CD14-positive monocyte (primary cell): ENCODE measurements around the gene OLFML1. TPM values are rescaled to one million over a fixed set of nuclear protein-coding genes. Genes with fewer than 3 reads are reported as not detected.

Experiments used
- DNase-seq, 3 donors: peaks; one replicate each; pipeline ENCODE4 v3.0.0-alpha.2; 2011 to 2022
- H2AFZ ChIP-seq: 2 replicates; pipeline ENCODE4 v1.6.0; 2012; ENCODE audit warnings: mild to moderate bottlenecking, low read depth, low read length, inconsistent platforms; ENCODE audit not compliant: insufficient read depth, poor library complexity, severe bottlenecking
- H3K27ac ChIP-seq, 2 donors: 1 replicate in 1 of 2; 2 replicates in 1 of 2; pipeline ENCODE4 v1.5.1; 2012 to 2013; ENCODE audit warnings: low read length in 2 of 2, control low read depth in 1 of 2, inconsistent platforms in 1 of 2, low read depth in 1 of 2, mild to moderate bottlenecking in 1 of 2
- H3K27me3 ChIP-seq, 2 donors: one replicate each; pipeline versions ENCODE4 v1.6.0 to v1.6.1; 2011 to 2013; ENCODE audit warnings: low read length in 2 of 2; ENCODE audit not compliant: control insufficient read depth in 2 of 2, insufficient read depth in 2 of 2
- H3K36me3 ChIP-seq, 2 donors: replicated peaks in 1 of 2; 1 replicate in 1 of 2; 2 replicates in 1 of 2; pipeline versions ENCODE4 v1.5.1 to v1.6.1; 2012 to 2013; ENCODE audit warnings: low read length in 2 of 2, control low read depth in 1 of 2, inconsistent platforms in 1 of 2, mild to moderate bottlenecking in 1 of 2; ENCODE audit not compliant: insufficient read depth in 2 of 2, control insufficient read depth in 1 of 2
- H3K4me1 ChIP-seq, 2 donors: 1 replicate in 1 of 2; 2 replicates in 1 of 2; pipeline versions ENCODE4 v1.5.1 to v1.6.1; 2012 to 2013; ENCODE audit warnings: low read length in 2 of 2, control low read depth in 1 of 2, inconsistent platforms in 1 of 2, mild to moderate bottlenecking in 1 of 2, moderate library complexity in 1 of 2; ENCODE audit not compliant: insufficient read depth in 2 of 2, control insufficient read depth in 1 of 2
- H3K4me2 ChIP-seq: replicated peaks from 2 replicates; pipeline ENCODE3; 2012; ENCODE audit warnings: low read length, moderate library complexity, mild to moderate bottlenecking; ENCODE audit not compliant: poor library complexity, severe bottlenecking; ENCODE audit errors: extremely low read depth
- H3K4me3 ChIP-seq, 3 experiments: fragments of 200-600 bp in 1 of 3; sonication (generic) in 1 of 3; replicated peaks in 1 of 3; 1 replicate in 2 of 3; 2 replicates in 1 of 3; pipeline ENCODE4 v1.5.1; 2011 to 2013; ENCODE audit warnings: low read length in 3 of 3, mild to moderate bottlenecking in 3 of 3, control low read depth in 2 of 3, low read depth in 2 of 3, inconsistent platforms in 1 of 3, moderate library complexity in 1 of 3
- H3K79me2 ChIP-seq: 2 replicates; pipeline ENCODE4 v1.6.0; 2012; ENCODE audit warnings: mild to moderate bottlenecking, control low read depth, inconsistent platforms, low read length, moderate library complexity; ENCODE audit not compliant: insufficient read depth
- H3K9ac ChIP-seq: 2 replicates; pipeline ENCODE4 v1.6.0; 2017; ENCODE audit warnings: low read length, mild to moderate bottlenecking; ENCODE audit not compliant: insufficient read depth, poor library complexity, severe bottlenecking
- H3K9me3 ChIP-seq, 2 donors: replicated peaks in 1 of 2; 1 replicate in 1 of 2; 2 replicates in 1 of 2; pipeline versions ENCODE4 v1.5.1 to v1.6.1; 2012 to 2013; ENCODE audit warnings: low read length in 2 of 2, control low read depth in 1 of 2; ENCODE audit not compliant: control insufficient read depth in 1 of 2, insufficient read depth in 1 of 2
- H4K20me1 ChIP-seq: 2 replicates; pipeline ENCODE4 v1.6.0; 2012; ENCODE audit warnings: mild to moderate bottlenecking, low read length, control low read depth, moderate library complexity; ENCODE audit not compliant: insufficient read depth
- H3K27ac Mint-ChIP-seq, 7 donors: one replicate each; pipeline ENCODE4 v1.8.0; 2020; ENCODE audit warnings: mild to moderate bottlenecking in 7 of 7, mixed read lengths in 7 of 7, moderate library complexity in 6 of 7, inconsistent platforms in 2 of 7
- H3K27me3 Mint-ChIP-seq, 3 donors: one replicate each; pipeline ENCODE4 v1.8.0; 2021 to 2022; ENCODE audit warnings: low read depth in 3 of 3, mild to moderate bottlenecking in 3 of 3, mixed read lengths in 3 of 3, moderate library complexity in 3 of 3, inconsistent platforms in 1 of 3
- H3K36me3 Mint-ChIP-seq, 2 donors: one replicate each; pipeline ENCODE4 v1.8.0; 2020; ENCODE audit warnings: mixed read lengths in 2 of 2, inconsistent platforms in 1 of 2, mild to moderate bottlenecking in 1 of 2
- H3K4me1 Mint-ChIP-seq: one replicate; pipeline ENCODE4 v1.8.0; 2020; ENCODE audit warnings: mild to moderate bottlenecking, mixed read lengths
- H3K4me3 Mint-ChIP-seq, 2 donors: one replicate each; pipeline ENCODE4 v1.8.0; 2020; ENCODE audit warnings: mild to moderate bottlenecking in 2 of 2, mixed read lengths in 2 of 2, moderate library complexity in 1 of 2
- H3K9me3 Mint-ChIP-seq, 7 donors: one replicate each; pipeline ENCODE4 v1.8.0; 2020 to 2022; ENCODE audit warnings: mixed read lengths in 7 of 7, mild to moderate bottlenecking in 6 of 7, moderate library complexity in 6 of 7, inconsistent platforms in 2 of 7
- CTCF ChIP-seq: fragments of 200-600 bp; IDR thresholded peaks from one replicate; pipeline ENCODE4 v1.8.0; 2022; ENCODE audit warnings: antibody characterized with exemption, mild to moderate bottlenecking
- WGBS: methylation state at CpG from one replicate; pipeline ENCODE4 v1.1.5; 2013; ENCODE audit warnings: missing lambda C conversion rate; ENCODE audit not compliant: insufficient coverage; 5-methylcytosine and 5-hydroxymethylcytosine counted together
- intact Hi-C, 2 donors: fragments of 100-400 bp; cut with micrococcal nuclease; formaldehyde crosslinking; loops; one replicate each; pipeline versions ENCODE4 v1.15.0 to v1.15.1; 2023
- polyA plus RNA-seq, 3 donors: library from polyadenylated mRNA; depleted of rRNA in 1 of 3; unstranded in 2 of 3; stranded (reverse) in 1 of 3; fragments of 300-500 nt in 2 of 3; fragments of >200 nt in 1 of 3; fragmentation: Illumina TruSeq in 2 of 3; gene quantifications; 1 replicate in 2 of 3; 2 replicates in 1 of 3; pipeline ENCODE4 v1.2.3, GENCODE V29; 2012 to 2021

OLFML1 gene
- polyA plus RNA-seq, 3 donors, result 0.11 to 0.17 TPM; not detected in 1

GRCh38 chr11:7527029-7527428, 41.7 kb downstream of the OLFML1 start:
- H3K36me3 ChIP-seq, result peaks cover 0 to under 1% of the 10 kb centered on the region in 2 donors
- H3K9me3 ChIP-seq, result no peaks in the 10 kb centered on the region
- no peak overlapping the region for H2AFZ ChIP-seq
- no peak overlapping the region for H3K4me2 ChIP-seq
- no peaks in the 10 kb centered on the region for H3K27me3 ChIP-seq
- H3K9ac ChIP-seq, result no peak overlapping the region
- intact Hi-C loops, result no loop called here
- no peak overlapping the region for H3K27ac ChIP-seq
- Mint-ChIP-seq H3K9me3 (no peaks in the 10 kb centered on the region), H3K27me3 (peaks cover 0 to 4% (median 0%) of the 10 kb centered on the region in 3 donors), H3K36me3 (peaks cover 26 to 33% of the 10 kb centered on the region in 2 donors), H3K4me3 (no peak overlapping the region), H3K27ac (peak overlapping the region in 2 of 7 donors; percentile 17 to 42), H3K4me1 (peaks cover 46% of the 10 kb centered on the region)
- peaks cover 44% of the 10 kb centered on the region for H3K79me2 ChIP-seq
- H3K4me3 ChIP-seq, result no peak overlapping the region
- peaks cover 94% of the 10 kb centered on the region for H4K20me1 ChIP-seq
- H3K4me1 ChIP-seq, result peaks cover 52 to 70% of the 10 kb centered on the region in 2 donors
- no peak for TF ChIP-seq CTCF
- no peak for DNase-seq
- WGBS, result 8% methylated on average over 1 of the region's 1 CpG

GRCh38 chr11:7528514-7529049, 43.3 kb downstream of the OLFML1 start:
- Mint-ChIP-seq H3K36me3 (peaks cover 30 to 33% of the 10 kb centered on the region in 2 donors), H3K27me3 (peaks cover 0 to 4% (median 1%) of the 10 kb centered on the region in 3 donors), H3K9me3 (no peaks in the 10 kb centered on the region), H3K4me1 (peaks cover 47% of the 10 kb centered on the region), H3K4me3 (no peak overlapping the region), H3K27ac (peak overlapping the region in 2 of 7 donors; percentile 37 to 66)
- WGBS, result 100% methylated on average over 4 of the region's 4 CpGs
- H3K4me2 ChIP-seq, result no peak overlapping the region
- DNase-seq, result no peak
- no peaks in the 10 kb centered on the region for H3K27me3 ChIP-seq
- intact Hi-C loops, result no loop called here
- H3K4me1 ChIP-seq, result peaks cover 36 to 55% of the 10 kb centered on the region in 2 donors
- no peak overlapping the region for H3K9ac ChIP-seq
- no peak for TF ChIP-seq CTCF
- H4K20me1 ChIP-seq, result peaks cover 97% of the 10 kb centered on the region
- H2AFZ ChIP-seq, result no peak overlapping the region
- H3K36me3 ChIP-seq, result peaks cover 0 to 7% of the 10 kb centered on the region in 2 donors
- peaks cover 32% of the 10 kb centered on the region for H3K79me2 ChIP-seq
- H3K27ac ChIP-seq, result no peak overlapping the region
- no peaks in the 10 kb centered on the region for H3K9me3 ChIP-seq
- no peak overlapping the region for H3K4me3 ChIP-seq
